Measurements from ENCODE around the gene TTBK1. TPM values are rescaled to one million over a fixed set of nuclear protein-coding genes. Genes with fewer than 3 reads are reported as not detected.
A peak's percentile ranks its signal among the peaks of the same experiment; 100 is the strongest.

The TTBK1 gene
- polyA plus RNA-seq, 1 of the 3 experiments (the other 2 are of a cell fraction) = 0.94 TPM

- WGBS (ENCODE audit: low lambda C conversion rate) = 90% methylated on average over 9 of the region's 13 CpGs
- ChIA-PET CTCF (interaction anchor here (0.6 to 1.5 kb wide), 3 partner anchors 14 to 49 kb away, joined by 3 to 6 read pairs (median 3); partner anchors contain the start of gene DNPH1), POLR2A (interaction anchor here (0.5 kb wide), 1 partner anchor 66 kb away, joined by 3 read pairs; no protein-coding TSS in a partner anchor)
- Histone ChIP-seq H3K9me3 (no peaks in the 10 kb centered on the region), H3K9ac (peak overlapping the region; percentile 7; the same call in 1 of the 2 replicates), H3K36me3 (replicated peaks in 1 of 2; ENCODE audit: control insufficient read depth in 1 of 2, insufficient read depth in 2 of 2, low read length in 1 of 2) (no peaks in the 10 kb centered on the region), H3K4me1 (ENCODE audit: control insufficient read depth in 1 of 2, insufficient read depth in 2 of 2, low read depth in 1 of 2, low read length in 1 of 2) (peaks cover 0 to 3% of the 10 kb centered on the region in 2 experiments; a peak in 1 of 4 replicates), H3K27ac (ENCODE audit: low read depth in 2 of 2, low read length in 1 of 2) (no peak overlapping the region), H2AFZ (ENCODE audit: low read depth) (peak overlapping the region; percentile 54; the same call in 1 of the 2 replicates), H3K79me2 (ENCODE audit: insufficient read depth) (no peaks in the 10 kb centered on the region), H3K27me3 (ENCODE audit: insufficient read depth) (no peaks in the 10 kb centered on the region), H3K9me2 (no peaks in the 10 kb centered on the region), H3F3A (replicated peaks; ENCODE audit: insufficient read depth) (no peaks in the 10 kb centered on the region), H4K20me1 (ENCODE audit: insufficient read depth) (no peaks in the 10 kb centered on the region), H3K4me2 (no peak overlapping the region), H3K4me3 (ENCODE audit: low read depth in 2 of 2, low read length in 1 of 2) (no peak overlapping the region)
- TF ChIP-seq NFIC (IDR thresholded peaks at IDR 0.05; ENCODE audit: borderline replicate concordance) (no peak), EP300 (IDR thresholded peaks at IDR 0.05; ENCODE audit: borderline replicate concordance in 1 of 2, low read depth in 1 of 2, low read length in 1 of 2) (no peak), FOXJ3 (CRISPR knock-in tag; IDR thresholded peaks at IDR 0.05) (no peak), REST (IDR thresholded peaks at IDR 0.05; ENCODE audit: low read depth, low read length) (no peak), FOSL2 (IDR thresholded peaks at IDR 0.05; ENCODE audit: borderline replicate concordance, low read depth) (no peak), GABPA (IDR thresholded peaks at IDR 0.05; ENCODE audit: low read depth) (no peak), SIN3A (IDR thresholded peaks at IDR 0.05; ENCODE audit: borderline replicate concordance, low read depth, low read length) (no peak), USF1 (IDR thresholded peaks at IDR 0.05; ENCODE audit: borderline replicate concordance, low read depth) (no peak), MXI1 (IDR thresholded peaks at IDR 0.05; ENCODE audit: low read depth, low read length) (no peak), MAX (IDR thresholded peaks at IDR 0.05; ENCODE audit: low read depth) (no peak), JUND (IDR thresholded peaks at IDR 0.05) (no peak), POLR2AphosphoS5 (IDR thresholded peaks at IDR 0.05; ENCODE audit: low read depth, low read length) (no peak), RXRA (IDR thresholded peaks at IDR 0.05; ENCODE audit: borderline replicate concordance, low read depth) (no peak), ELF1 (IDR thresholded peaks at IDR 0.05) (no peak), USF2 (IDR thresholded peaks at IDR 0.05; ENCODE audit: borderline replicate concordance, low read depth, low read length) (no peak)
- DNase-seq = no peak
Observed at GRCh38 chr6:43277643-43278523, 34.6 kb downstream of the TTBK1 start.
